ENCODE results near the gene ATAT1. TPM values are rescaled to one million over a fixed set of nuclear protein-coding genes. Genes with fewer than 3 reads are reported as not detected.

The ATAT1 gene
- total RNA-seq, 1 donor from 2014 or later = 2.7 TPM

DNA sequence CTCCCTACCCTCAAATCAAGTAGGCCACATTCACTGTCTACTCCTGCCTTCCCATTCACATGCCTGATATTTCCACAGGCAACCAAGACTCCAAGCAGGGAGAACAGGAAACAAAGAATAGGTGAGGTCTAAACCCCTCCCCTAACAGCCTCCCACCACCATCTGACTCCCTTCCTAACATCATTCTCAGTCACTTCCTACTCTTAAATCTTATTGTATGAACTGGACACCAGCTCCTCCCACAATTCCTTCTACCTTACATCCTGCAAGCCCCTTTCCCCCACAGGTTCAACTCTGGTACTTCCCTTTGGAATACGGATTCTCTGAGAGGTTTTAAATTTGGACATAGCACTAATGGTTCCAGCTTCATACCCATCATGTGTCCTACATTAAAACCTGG lies 19.3 kb downstream of the ATAT1 start:
- TF ChIP-seq CTCF (IDR thresholded peaks at IDR 0.05; ENCODE audit: borderline replicate concordance) = no peak
- DNase-seq = no peak
- Histone ChIP-seq H3K27me3 (ENCODE audit: low read depth) (no peaks in the 10 kb centered on the region), H3K4me3 (peak overlapping the region; percentile 99), H3K4me1 (peaks cover 34% of the 10 kb centered on the region), H3K9me3 (replicated peaks) (no peaks in the 10 kb centered on the region), H3K36me3 (peaks cover 31% of the 10 kb centered on the region), H3K27ac (replicated peaks) (no peak overlapping the region)
- intact Hi-C loops (cut with micrococcal nuclease) = no loop called here

GRCh38 chr6:30646450-30647241 lies 20.0 kb downstream of the ATAT1 start, which contains the start of gene C6orf136:
TSS of gene C6orf136 (plus strand) at chr6:30647133. CDS start at chr6:30647232, 99 bp downstream.
- Histone ChIP-seq H3K4me1 (peaks cover 34% of the 10 kb centered on the region), H3K27me3 (ENCODE audit: low read depth) (no peaks in the 10 kb centered on the region), H3K9me3 (replicated peaks) (no peaks in the 10 kb centered on the region), H3K27ac (replicated peaks) (peak within 1 kb of the TSS; percentile 99), H3K4me3 (peak within 1 kb of the TSS; percentile 99), H3K36me3 (peaks cover 37% of the 10 kb centered on the region)
- intact Hi-C loops (cut with micrococcal nuclease) = no loop called here
- no peak for TF ChIP-seq CTCF (IDR thresholded peaks at IDR 0.05; ENCODE audit: borderline replicate concordance)
- peak; percentile 95 for DNase-seq

DNA sequence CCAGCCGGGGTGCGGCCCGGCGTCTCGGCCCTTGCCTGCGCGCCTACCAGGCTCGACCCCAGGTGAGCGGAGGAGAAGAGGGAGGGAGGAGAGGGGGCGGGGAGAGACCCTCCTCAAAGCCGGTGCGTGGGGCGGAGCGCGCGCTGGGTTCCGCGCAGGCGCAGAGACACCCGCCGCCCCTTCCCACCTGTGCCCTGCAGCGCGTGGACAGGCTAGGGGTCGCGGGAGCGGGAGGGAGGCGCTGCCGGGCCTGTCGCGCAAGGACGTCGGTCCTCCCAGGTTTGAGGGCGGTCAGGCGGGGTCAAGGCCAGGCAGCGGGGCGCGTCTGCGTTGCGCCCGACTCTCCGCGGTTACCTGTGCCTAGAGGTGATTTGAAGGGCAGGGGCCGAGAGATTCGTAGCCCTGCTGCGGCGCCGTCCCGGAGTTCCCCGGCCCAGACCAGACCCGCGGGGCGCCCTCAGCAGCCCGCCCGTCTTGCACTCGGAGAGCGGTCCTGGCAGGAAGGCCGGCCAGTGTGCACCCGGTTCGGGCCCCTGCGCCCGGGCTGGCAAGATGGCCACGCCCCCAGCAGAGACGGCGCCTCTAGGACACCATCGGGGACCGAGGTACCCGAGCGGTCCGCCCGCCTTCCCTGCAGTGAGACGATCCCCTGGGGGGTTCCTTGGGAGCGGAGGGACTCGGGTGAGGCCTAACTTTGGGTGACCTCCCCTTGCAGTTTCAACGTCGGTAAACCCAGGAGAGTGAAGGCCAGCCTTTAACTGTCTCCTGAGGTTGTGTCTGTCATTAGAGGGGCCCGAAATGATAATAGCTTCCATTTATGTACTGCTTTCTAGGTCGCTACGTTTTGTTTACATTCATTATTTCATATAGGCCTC lies 20.8 kb downstream of the ATAT1 start:
- Histone ChIP-seq H3K27ac (replicated peaks) (peak overlapping the region; percentile 99), H3K27me3 (ENCODE audit: low read depth) (no peaks in the 10 kb centered on the region), H3K36me3 (peaks cover 39% of the 10 kb centered on the region), H3K4me1 (peaks cover 34% of the 10 kb centered on the region), H3K9me3 (replicated peaks) (no peaks in the 10 kb centered on the region), H3K4me3 (peak overlapping the region; percentile 99)
- no peak for TF ChIP-seq CTCF (IDR thresholded peaks at IDR 0.05; ENCODE audit: borderline replicate concordance)
- peak; percentile 67 for DNase-seq
- intact Hi-C loops (cut with micrococcal nuclease) = no loop called here

DNA sequence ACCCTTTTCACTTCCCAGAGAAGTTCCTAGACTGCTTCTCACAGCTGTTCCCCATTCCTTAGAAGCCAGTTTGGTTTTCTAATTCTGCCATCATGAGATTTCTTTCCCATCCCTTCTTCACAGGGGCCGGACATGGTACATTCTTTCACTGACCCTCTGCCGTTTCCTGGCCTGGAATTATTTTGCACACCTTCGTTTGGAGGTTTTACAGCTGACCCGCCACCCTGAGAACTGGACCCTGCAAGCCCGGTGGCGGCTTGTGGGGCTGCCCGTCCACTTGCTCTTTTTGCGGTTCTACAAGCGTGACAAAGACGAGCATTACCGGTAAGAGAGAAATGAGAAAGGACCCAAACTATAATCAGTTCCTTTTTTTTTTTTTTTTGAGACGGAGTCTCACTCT lies 24.5 kb downstream of the ATAT1 start:
- Histone ChIP-seq H3K36me3 (peaks cover 68% of the 10 kb centered on the region), H3K9me3 (replicated peaks) (no peaks in the 10 kb centered on the region), H3K27me3 (ENCODE audit: low read depth) (no peaks in the 10 kb centered on the region), H3K4me1 (peaks cover 28% of the 10 kb centered on the region), H3K27ac (replicated peaks) (no peak overlapping the region), H3K4me3 (no peak overlapping the region)
- TF ChIP-seq CTCF (IDR thresholded peaks at IDR 0.05; ENCODE audit: borderline replicate concordance) = no peak
- intact Hi-C loops (cut with micrococcal nuclease) = no loop called here
- no peak for DNase-seq

DNA sequence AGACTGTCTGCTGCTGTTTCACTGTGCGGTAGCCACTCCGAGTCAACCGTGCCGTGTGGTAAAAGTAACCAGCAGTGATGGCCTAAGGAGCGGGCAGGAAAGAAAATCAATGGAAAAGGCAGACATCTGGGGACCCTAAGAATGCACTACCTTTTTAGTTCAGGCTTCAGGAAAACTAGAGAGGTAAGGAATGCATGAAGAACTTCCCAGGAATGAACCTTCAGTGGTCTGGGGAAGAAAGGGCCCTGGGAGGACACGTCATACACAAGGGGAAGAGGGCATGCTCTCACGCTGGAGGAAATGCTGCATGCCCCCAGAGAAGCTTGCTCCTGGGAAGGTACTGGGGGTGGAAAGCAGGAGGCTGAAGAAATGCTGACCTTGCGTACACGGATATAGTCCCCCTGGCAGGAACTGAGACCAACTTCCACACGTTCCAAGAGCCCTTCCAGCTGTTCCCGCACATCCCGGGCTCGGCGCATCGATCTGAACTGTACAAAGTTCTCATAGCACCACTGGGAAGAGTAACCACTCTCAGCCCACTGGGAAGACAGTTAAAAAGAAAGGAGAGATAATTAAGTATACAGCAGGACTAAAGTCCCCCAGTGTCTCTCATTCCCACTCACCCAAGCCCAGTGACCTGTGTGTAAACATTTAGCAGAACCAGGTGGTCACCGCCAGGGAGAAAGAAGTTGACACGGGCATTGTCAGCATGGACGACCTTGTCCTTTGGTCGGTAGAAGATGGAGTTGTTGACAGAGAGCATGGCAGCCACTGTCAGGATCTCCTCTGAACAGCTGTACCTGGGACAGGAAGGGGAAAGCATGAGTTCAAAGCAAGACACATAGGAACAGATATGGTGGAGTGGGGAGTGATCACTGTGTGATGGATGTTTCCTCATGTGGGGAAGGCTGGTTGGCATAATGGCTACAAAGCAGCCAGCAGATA lies 28.4 kb downstream of the ATAT1 start:
- Histone ChIP-seq H3K9me3 (replicated peaks) (no peaks in the 10 kb centered on the region), H3K4me1 (no peaks in the 10 kb centered on the region), H3K36me3 (peaks cover 99% of the 10 kb centered on the region), H3K27ac (replicated peaks) (no peak overlapping the region), H3K4me3 (no peak overlapping the region), H3K27me3 (ENCODE audit: low read depth) (no peaks in the 10 kb centered on the region)
- intact Hi-C loops (cut with micrococcal nuclease) = no loop called here
- TF ChIP-seq CTCF (IDR thresholded peaks at IDR 0.05; ENCODE audit: borderline replicate concordance) = no peak
- DNase-seq = no peak

Data from left ventricle myocardium inferior (tissue), 1 donor.